Upper lobe of left lung (tissue), 4 donors: Measurements from ENCODE around the gene ARFRP1.

Experiments used
- CTCF ChIP-seq, 6 experiments: fragments of 450-650 bp in 4 of 6; fragments of 200-600 bp in 2 of 6; sonication (generic) in 2 of 6; IDR thresholded peaks; one replicate each; pipeline ENCODE4 v1.5.1; 2016 to 2019; ENCODE audit warnings: antibody characterized with exemption in 6 of 6
- EP300 ChIP-seq, 4 donors: sonication (generic); formaldehyde crosslinking; IDR thresholded peaks; one replicate each; pipeline ENCODE4 v1.5.1; 2017; ENCODE audit warnings: antibody characterized with exemption in 4 of 4, control low read depth in 2 of 4
- POLR2A ChIP-seq, 4 donors: fragments of 450-650 bp; IDR thresholded peaks; one replicate each; pipeline ENCODE4 v1.5.1; 2016 to 2017; ENCODE audit warnings: antibody characterized with exemption in 4 of 4, mild to moderate bottlenecking in 2 of 4
- POLR2AphosphoS5 ChIP-seq, 2 donors: sonication (generic); formaldehyde crosslinking; IDR thresholded peaks; one replicate each; pipeline ENCODE4 v1.5.1; 2017; ENCODE audit warnings: antibody characterized with exemption in 2 of 2

- no peak for TF ChIP-seq POLR2A (IDR thresholded peaks at IDR 0.05)
- no peak for TF ChIP-seq CTCF (IDR thresholded peaks at IDR 0.05)
- TF ChIP-seq POLR2AphosphoS5 (IDR thresholded peaks at IDR 0.05), result no peak
- no peak for TF ChIP-seq EP300 (IDR thresholded peaks at IDR 0.05)
These were observed 46.7 kb downstream of the ARFRP1 start for GRCh38 chr20:63661108-63661507.
